ENCODE data around the gene ATG7.

The ATG7 gene

GRCh38 chr3:11275926-11276325 is 3.7 kb downstream of the ATG7 start:
- H3K4me2 ChIP-seq (ENCODE audit: low read length): no peak overlapping the region
- no peaks in the 10 kb centered on the region for H3K9me3 ChIP-seq (ENCODE audit: control insufficient read depth, low read length)
- no peak overlapping the region for H3K4me3 ChIP-seq (ENCODE audit: low read depth, low read length)
- no peak overlapping the region for H3K9ac ChIP-seq
- H3K27ac ChIP-seq: no peak overlapping the region
- H3K36me3 ChIP-seq (ENCODE audit: control insufficient read depth, insufficient read depth, low read length): no peaks in the 10 kb centered on the region
- no peak overlapping the region for H2AFZ ChIP-seq
- no peak for TF ChIP-seq CTCF (IDR thresholded peaks at IDR 0.05)
- peaks cover 4% of the 10 kb centered on the region for H3K4me1 ChIP-seq
- H3K27me3 ChIP-seq (ENCODE audit: control insufficient read depth, insufficient read depth, low read length): no peaks in the 10 kb centered on the region
- peaks cover 15% of the 10 kb centered on the region for H3K79me2 ChIP-seq

GRCh38 chr3:11276901-11277300 is 4.7 kb downstream of the ATG7 start:
- peaks cover 4% of the 10 kb centered on the region for H3K4me1 ChIP-seq
- H3K9me3 ChIP-seq (ENCODE audit: control insufficient read depth, low read length): no peaks in the 10 kb centered on the region
- no peak for TF ChIP-seq CTCF (IDR thresholded peaks at IDR 0.05)
- no peaks in the 10 kb centered on the region for H3K27me3 ChIP-seq (ENCODE audit: control insufficient read depth, insufficient read depth, low read length)
- H3K27ac ChIP-seq: no peak overlapping the region
- no peak overlapping the region for H2AFZ ChIP-seq
- H3K9ac ChIP-seq: no peak overlapping the region
- no peak overlapping the region for H3K4me2 ChIP-seq (ENCODE audit: low read length)
- peaks cover 15% of the 10 kb centered on the region for H3K79me2 ChIP-seq
- H3K36me3 ChIP-seq (ENCODE audit: control insufficient read depth, insufficient read depth, low read length): no peaks in the 10 kb centered on the region
- no peak overlapping the region for H3K4me3 ChIP-seq (ENCODE audit: low read depth, low read length)

GRCh38 chr3:11282250-11283138 is 10.3 kb downstream of the ATG7 start:
- H3K4me1 ChIP-seq: peaks cover 5% of the 10 kb centered on the region
- no peak for TF ChIP-seq CTCF (IDR thresholded peaks at IDR 0.05)
- H3K36me3 ChIP-seq (ENCODE audit: control insufficient read depth, insufficient read depth, low read length): no peaks in the 10 kb centered on the region

GRCh38 chr3:11283139-11283475 is 10.9 kb downstream of the ATG7 start:
- H3K9ac ChIP-seq: no peak overlapping the region
- no peak overlapping the region for H3K4me3 ChIP-seq (ENCODE audit: low read depth, low read length)
- peaks cover 7% of the 10 kb centered on the region for H3K79me2 ChIP-seq
- H3K27ac ChIP-seq: no peak overlapping the region
- no peak overlapping the region for H3K4me2 ChIP-seq (ENCODE audit: low read length)
- H3K9me3 ChIP-seq (ENCODE audit: control insufficient read depth, low read length): no peaks in the 10 kb centered on the region
- H3K4me1 ChIP-seq: peaks cover 10% of the 10 kb centered on the region
- H3K27me3 ChIP-seq (ENCODE audit: control insufficient read depth, insufficient read depth, low read length): no peaks in the 10 kb centered on the region
- H2AFZ ChIP-seq: no peak overlapping the region
- no peak for TF ChIP-seq CTCF (IDR thresholded peaks at IDR 0.05)
- no peaks in the 10 kb centered on the region for H3K36me3 ChIP-seq (ENCODE audit: control insufficient read depth, insufficient read depth, low read length)

More at GRCh38 chr3:11282250-11283138, 10.3 kb downstream of the ATG7 start:
- H3K9ac ChIP-seq: no peak overlapping the region
- no peaks in the 10 kb centered on the region for H3K27me3 ChIP-seq (ENCODE audit: control insufficient read depth, insufficient read depth, low read length)
- no peak overlapping the region for H3K27ac ChIP-seq
- H3K4me3 ChIP-seq (ENCODE audit: low read depth, low read length): no peak overlapping the region
- H3K4me2 ChIP-seq (ENCODE audit: low read length): no peak overlapping the region
- peaks cover 7% of the 10 kb centered on the region for H3K79me2 ChIP-seq
- H2AFZ ChIP-seq: no peak overlapping the region
- H3K9me3 ChIP-seq (ENCODE audit: control insufficient read depth, low read length): no peaks in the 10 kb centered on the region

- H3K4me3 ChIP-seq (ENCODE audit: low read depth, low read length): no peak overlapping the region
- no peak overlapping the region for H3K4me2 ChIP-seq (ENCODE audit: low read length)
- no peak overlapping the region for H3K9ac ChIP-seq
- no peak for TF ChIP-seq CTCF (IDR thresholded peaks at IDR 0.05)
- H2AFZ ChIP-seq: no peak overlapping the region
- H3K4me1 ChIP-seq: peaks cover 10% of the 10 kb centered on the region
- no peaks in the 10 kb centered on the region for H3K36me3 ChIP-seq (ENCODE audit: control insufficient read depth, insufficient read depth, low read length)
- H3K27me3 ChIP-seq (ENCODE audit: control insufficient read depth, insufficient read depth, low read length): no peaks in the 10 kb centered on the region
- H3K9me3 ChIP-seq (ENCODE audit: control insufficient read depth, low read length): no peaks in the 10 kb centered on the region
- H3K27ac ChIP-seq: no peak overlapping the region
- H3K79me2 ChIP-seq: peaks cover 5% of the 10 kb centered on the region
Observed at GRCh38 chr3:11284011-11284410, 11.8 kb downstream of the ATG7 start.

Measured in parathyroid adenoma (tissue), 2 donors.